OCI-LY1 (cell line): Measurements from ENCODE around the gene BABAM2.

ENCODE experiments used
- CTCF ChIP-seq: fragments of 200-600 bp; sonication (generic), shearing (Covaris generic); IDR thresholded peaks from 2 replicates; pipeline ENCODE4 v1.5.1; 2017; ENCODE audit warnings: mild to moderate bottlenecking, antibody characterized with exemption, low read length, moderate library complexity, mixed read lengths
- EZH2 ChIP-seq: fragments of 200-600 bp; sonication (generic), shearing (Covaris generic); IDR thresholded peaks from 2 replicates; pipeline ENCODE4 v1.8.0; 2017; ENCODE audit warnings: borderline replicate concordance, mixed run types, mild to moderate bottlenecking, antibody characterized with exemption, low read length, moderate library complexity, mixed read lengths

GRCh38 chr2:27959496-27959895, 69.0 kb downstream of the BABAM2 start:
- TF ChIP-seq CTCF, result no peak
- TF ChIP-seq EZH2, result no peak
